ENCODE measurements around the gene TRPT1. TPM values are rescaled to one million over a fixed set of nuclear protein-coding genes. Genes with fewer than 3 reads are reported as not detected.

The TRPT1 gene
- total RNA-seq, 4 donors from 2014 or later: 48.4 to 62.2 (median 52.8) TPM

- Histone ChIP-seq H3K36me3 (peaks cover 67% of the 10 kb centered on the region), H3K27ac (no peak overlapping the region), H3K9me3 (no peaks in the 10 kb centered on the region), H3K27me3 (no peaks in the 10 kb centered on the region), H3K4me3 (no peak overlapping the region), H3K4me1 (peaks cover 26% of the 10 kb centered on the region)
- no peak for DNase-seq (ENCODE audit: low spot score in 2 of 2)
- 73% methylated on average over 9 of the region's 10 CpGs for WGBS
- no peak for TF ChIP-seq POLR2AphosphoS5 (IDR thresholded peaks at IDR 0.05)
- TF ChIP-seq, protein P1, sequence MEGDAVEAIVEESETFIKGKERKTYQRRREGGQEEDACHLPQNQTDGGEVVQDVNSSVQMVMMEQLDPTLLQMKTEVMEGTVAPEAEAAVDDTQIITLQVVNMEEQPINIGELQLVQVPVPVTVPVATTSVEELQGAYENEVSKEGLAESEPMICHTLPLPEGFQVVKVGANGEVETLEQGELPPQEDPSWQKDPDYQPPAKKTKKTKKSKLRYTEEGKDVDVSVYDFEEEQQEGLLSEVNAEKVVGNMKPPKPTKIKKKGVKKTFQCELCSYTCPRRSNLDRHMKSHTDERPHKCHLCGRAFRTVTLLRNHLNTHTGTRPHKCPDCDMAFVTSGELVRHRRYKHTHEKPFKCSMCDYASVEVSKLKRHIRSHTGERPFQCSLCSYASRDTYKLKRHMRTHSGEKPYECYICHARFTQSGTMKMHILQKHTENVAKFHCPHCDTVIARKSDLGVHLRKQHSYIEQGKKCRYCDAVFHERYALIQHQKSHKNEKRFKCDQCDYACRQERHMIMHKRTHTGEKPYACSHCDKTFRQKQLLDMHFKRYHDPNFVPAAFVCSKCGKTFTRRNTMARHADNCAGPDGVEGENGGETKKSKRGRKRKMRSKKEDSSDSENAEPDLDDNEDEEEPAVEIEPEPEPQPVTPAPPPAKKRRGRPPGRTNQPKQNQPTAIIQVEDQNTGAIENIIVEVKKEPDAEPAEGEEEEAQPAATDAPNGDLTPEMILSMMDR (IDR thresholded peaks at IDR 0.05): no peak
- TF ChIP-seq EP300 (IDR thresholded peaks at IDR 0.05): no peak
- no peak for TF ChIP-seq POLR2A (IDR thresholded peaks at IDR 0.05)
Observed at GRCh38 chr11:64264371-64264852, 38.4 kb upstream of the TRPT1 start.

- no peak for TF ChIP-seq POLR2A (IDR thresholded peaks at IDR 0.05)
- no peak for TF ChIP-seq EP300 (IDR thresholded peaks at IDR 0.05)
- no peak for TF ChIP-seq POLR2AphosphoS5 (IDR thresholded peaks at IDR 0.05)
- TF ChIP-seq, protein P1 (IDR thresholded peaks at IDR 0.05): no peak
- H3K27ac ChIP-seq: no peak overlapping the region
- peaks cover 21% of the 10 kb centered on the region for H3K4me1 ChIP-seq
- no peaks in the 10 kb centered on the region for H3K27me3 ChIP-seq
- DNase-seq (ENCODE audit: low spot score in 2 of 2): no peak
- H3K4me3 ChIP-seq: no peak overlapping the region
- no CpG with 5 or more reads among the region's 8 CpGs for WGBS
- H3K36me3 ChIP-seq: peaks cover 72% of the 10 kb centered on the region
- H3K9me3 ChIP-seq: no peaks in the 10 kb centered on the region
Observed at GRCh38 chr11:64263947-64264317, 37.9 kb upstream of the TRPT1 start.

DNA sequence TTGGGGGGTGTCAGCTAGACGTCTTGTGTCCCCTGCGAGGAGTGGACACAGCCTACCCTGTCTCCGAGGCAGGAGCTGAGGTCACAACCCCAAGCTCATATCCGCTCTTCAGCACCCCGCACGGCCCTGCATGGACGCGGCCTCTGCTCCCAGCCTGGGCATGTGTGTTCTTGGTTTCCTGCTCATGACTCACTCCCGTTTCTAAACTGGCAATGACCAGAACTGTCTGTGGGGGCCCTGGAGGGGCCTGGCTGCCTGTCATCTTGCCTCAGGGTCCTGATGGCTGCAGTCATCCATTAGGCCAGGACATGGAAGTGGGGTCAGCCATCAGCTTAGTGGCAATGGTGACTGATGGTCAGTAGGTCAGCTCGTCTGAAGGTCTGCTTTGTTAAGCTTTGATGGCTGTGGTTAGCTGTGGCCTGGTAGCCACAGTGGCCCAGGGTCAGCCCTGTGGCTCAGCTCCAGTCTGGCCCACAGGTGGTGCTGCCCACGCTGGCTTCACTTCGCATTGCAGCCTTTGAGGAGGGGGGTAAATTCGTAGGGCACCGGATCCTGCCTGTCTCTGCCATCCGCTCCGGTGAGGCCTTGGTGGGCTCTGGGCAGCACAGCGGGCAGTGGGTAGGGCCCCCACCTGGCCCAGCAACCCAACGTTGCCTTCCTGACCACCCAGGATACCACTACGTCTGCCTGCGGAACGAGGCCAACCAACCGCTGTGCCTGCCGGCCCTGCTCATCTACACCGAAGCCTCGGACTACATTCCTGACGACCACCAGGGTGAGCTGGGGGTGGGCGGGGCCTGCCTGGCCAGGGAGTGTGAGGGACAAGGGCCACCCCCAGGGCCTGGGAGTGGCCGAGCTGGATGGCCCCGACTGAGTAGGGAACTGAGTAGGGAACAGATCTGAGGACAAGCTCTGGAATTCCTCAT, 37.3 kb upstream of the TRPT1 start:
- Histone ChIP-seq H3K9me3 (no peaks in the 10 kb centered on the region), H3K4me3 (no peak overlapping the region), H3K27me3 (no peaks in the 10 kb centered on the region), H3K4me1 (peaks cover 14% of the 10 kb centered on the region), H3K27ac (no peak overlapping the region), H3K36me3 (peaks cover 78% of the 10 kb centered on the region)
- no peak for DNase-seq (ENCODE audit: low spot score in 2 of 2)
- TF ChIP-seq POLR2AphosphoS5 (IDR thresholded peaks at IDR 0.05) (no peak), POLR2A (IDR thresholded peaks at IDR 0.05) (no peak), EP300 (IDR thresholded peaks at IDR 0.05) (no peak)
- TF ChIP-seq, protein P1 (IDR thresholded peaks at IDR 0.05): no peak
- 84% methylated on average over 8 of the region's 29 CpGs for WGBS

GRCh38 chr11:64262271-64263002, 36.5 kb upstream of the TRPT1 start:
- no peak overlapping the region for H3K27ac ChIP-seq
- WGBS: 93% methylated on average over 17 of the region's 42 CpGs

More at GRCh38 chr11:64262271-64263002, 36.5 kb upstream of the TRPT1 start:
- Histone ChIP-seq H3K27me3 (no peaks in the 10 kb centered on the region), H3K4me3 (no peak overlapping the region), H3K36me3 (peaks cover 86% of the 10 kb centered on the region), H3K9me3 (no peaks in the 10 kb centered on the region), H3K4me1 (peaks cover 6% of the 10 kb centered on the region)
- TF ChIP-seq POLR2A (IDR thresholded peaks at IDR 0.05) (no peak), EP300 (IDR thresholded peaks at IDR 0.05) (no peak), POLR2AphosphoS5 (IDR thresholded peaks at IDR 0.05) (no peak)
- TF ChIP-seq, protein P1 (IDR thresholded peaks at IDR 0.05): no peak
- DNase-seq (ENCODE audit: low spot score in 2 of 2): no peak

Measured in suprapubic skin (tissue), 4 donors.